DND-41 (cell line): ENCODE results near the gene TMEM269.

ENCODE experiments used
- ATAC-seq: fragments of 200-7000 bp; cut with Tn5 transposase; 3 replicates; pipeline ENCODE4 v1.9.1; 2021; ENCODE audit warnings: low read depth; ENCODE audit not compliant: insufficient read depth
- DNase-seq: peaks from one replicate; pipeline ENCODE4 v3.0.0-alpha.2; 2020
- H2AFZ ChIP-seq: 2 replicates; pipeline ENCODE4 v1.6.0; 2012; ENCODE audit warnings: low read depth, low read length
- H3K27ac ChIP-seq: 2 replicates; pipeline ENCODE4 v1.5.1; 2012; ENCODE audit warnings: low read length, inconsistent platforms
- H3K27me3 ChIP-seq: fragments of 200-600 bp; sonication (generic); 2 replicates; pipeline ENCODE4 v1.6.0; 2012; ENCODE audit warnings: low read length, mild to moderate bottlenecking, inconsistent platforms; ENCODE audit not compliant: insufficient read depth, poor library complexity
- H3K36me3 ChIP-seq: 2 replicates; pipeline ENCODE4 v1.5.1; 2012; ENCODE audit warnings: low read length, inconsistent platforms; ENCODE audit not compliant: insufficient read depth
- H3K4me1 ChIP-seq: 2 replicates; pipeline ENCODE4 v1.5.1; 2012; ENCODE audit warnings: mild to moderate bottlenecking, low read length; ENCODE audit not compliant: insufficient read depth
- H3K4me2 ChIP-seq: 2 replicates; pipeline ENCODE4 v1.6.0; 2012; ENCODE audit warnings: mild to moderate bottlenecking, moderate library complexity, low read length, inconsistent platforms; ENCODE audit not compliant: insufficient read depth
- H3K4me3 ChIP-seq, 2 experiments: fragments of 200-600 bp in 1 of 2; shearing (Covaris generic) in 1 of 2; 2 replicates each; pipeline ENCODE4 v1.5.1; 2012 to 2016; ENCODE audit warnings: inconsistent platforms in 2 of 2, low read length in 2 of 2, mild to moderate bottlenecking in 2 of 2, low read depth in 1 of 2, moderate library complexity in 1 of 2
- H3K79me2 ChIP-seq: 2 replicates; pipeline ENCODE4 v1.6.0; 2012; ENCODE audit warnings: low read length, inconsistent platforms; ENCODE audit not compliant: insufficient read depth
- H3K9ac ChIP-seq: 2 replicates; pipeline ENCODE4 v1.6.0; 2012; ENCODE audit warnings: low read depth, mild to moderate bottlenecking, inconsistent platforms, low read length, moderate library complexity
- H3K9me3 ChIP-seq: 2 replicates; pipeline ENCODE4 v1.5.1; 2012; ENCODE audit warnings: low read length, moderate library complexity, mild to moderate bottlenecking, inconsistent platforms; ENCODE audit not compliant: insufficient read depth, severe bottlenecking
- H4K20me1 ChIP-seq: 2 replicates; pipeline ENCODE4 v1.6.0; 2012; ENCODE audit warnings: low read length; ENCODE audit not compliant: insufficient read depth
- EZH2 ChIP-seq: IDR thresholded peaks from 3 replicates; pipeline ENCODE4 v1.6.1; 2012; ENCODE audit warnings: borderline replicate concordance, low read depth, mild to moderate bottlenecking, moderate library complexity, low read length, inconsistent platforms; ENCODE audit not compliant: severe bottlenecking
- TF ChIP-seq, protein P1 (sequence below): IDR thresholded peaks from 2 replicates; pipeline ENCODE4 v1.5.1; 2012; ENCODE audit warnings: borderline replicate concordance, low read length, moderate library complexity, mild to moderate bottlenecking; ENCODE audit not compliant: poor library complexity, severe bottlenecking; ENCODE audit errors: extremely low read depth

TMEM269 gene

DNA sequence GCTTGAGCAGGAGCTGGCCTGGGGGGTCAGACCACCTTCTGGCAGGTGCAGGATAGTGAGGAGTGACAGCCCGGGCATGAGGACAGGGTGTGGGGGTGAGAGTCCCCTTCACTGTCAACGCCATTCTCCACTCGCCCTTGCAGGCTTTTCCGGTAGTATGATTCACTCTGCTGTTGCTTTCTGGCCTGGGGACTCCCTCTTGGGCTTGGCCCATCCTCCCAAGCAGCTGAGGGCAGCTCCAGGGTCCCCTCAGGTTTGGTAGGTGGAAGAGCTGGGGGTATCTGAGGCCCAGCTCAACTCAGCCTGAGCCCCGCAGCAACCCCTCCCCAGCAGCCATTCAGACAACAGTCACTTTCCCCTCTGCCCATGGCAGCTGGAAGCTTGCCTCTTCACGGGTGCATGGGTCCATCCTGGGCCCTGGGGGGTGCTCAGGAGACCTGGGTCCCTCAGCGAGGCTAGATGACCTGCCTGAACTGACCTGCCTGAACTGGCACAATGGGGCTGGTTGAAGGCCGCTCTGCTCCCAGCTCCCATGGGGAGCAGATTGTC is 46.0 kb upstream of the TMEM269 start:
- DNase-seq (no peak), ATAC-seq (no peak)
- Histone ChIP-seq H3K79me2 (no peaks in the 10 kb centered on the region), H4K20me1 (no peaks in the 10 kb centered on the region), H3K36me3 (no peaks in the 10 kb centered on the region), H3K9ac (no peak overlapping the region), H3K4me2 (no peak overlapping the region), H3K27ac (no peak overlapping the region), H2AFZ (no peak overlapping the region), H3K27me3 (no peaks in the 10 kb centered on the region), H3K4me3 (no peak overlapping the region), H3K9me3 (no peaks in the 10 kb centered on the region), H3K4me1 (no peaks in the 10 kb centered on the region)
- no peak for TF ChIP-seq EZH2
- TF ChIP-seq, protein P1, sequence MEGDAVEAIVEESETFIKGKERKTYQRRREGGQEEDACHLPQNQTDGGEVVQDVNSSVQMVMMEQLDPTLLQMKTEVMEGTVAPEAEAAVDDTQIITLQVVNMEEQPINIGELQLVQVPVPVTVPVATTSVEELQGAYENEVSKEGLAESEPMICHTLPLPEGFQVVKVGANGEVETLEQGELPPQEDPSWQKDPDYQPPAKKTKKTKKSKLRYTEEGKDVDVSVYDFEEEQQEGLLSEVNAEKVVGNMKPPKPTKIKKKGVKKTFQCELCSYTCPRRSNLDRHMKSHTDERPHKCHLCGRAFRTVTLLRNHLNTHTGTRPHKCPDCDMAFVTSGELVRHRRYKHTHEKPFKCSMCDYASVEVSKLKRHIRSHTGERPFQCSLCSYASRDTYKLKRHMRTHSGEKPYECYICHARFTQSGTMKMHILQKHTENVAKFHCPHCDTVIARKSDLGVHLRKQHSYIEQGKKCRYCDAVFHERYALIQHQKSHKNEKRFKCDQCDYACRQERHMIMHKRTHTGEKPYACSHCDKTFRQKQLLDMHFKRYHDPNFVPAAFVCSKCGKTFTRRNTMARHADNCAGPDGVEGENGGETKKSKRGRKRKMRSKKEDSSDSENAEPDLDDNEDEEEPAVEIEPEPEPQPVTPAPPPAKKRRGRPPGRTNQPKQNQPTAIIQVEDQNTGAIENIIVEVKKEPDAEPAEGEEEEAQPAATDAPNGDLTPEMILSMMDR = no peak

DNA sequence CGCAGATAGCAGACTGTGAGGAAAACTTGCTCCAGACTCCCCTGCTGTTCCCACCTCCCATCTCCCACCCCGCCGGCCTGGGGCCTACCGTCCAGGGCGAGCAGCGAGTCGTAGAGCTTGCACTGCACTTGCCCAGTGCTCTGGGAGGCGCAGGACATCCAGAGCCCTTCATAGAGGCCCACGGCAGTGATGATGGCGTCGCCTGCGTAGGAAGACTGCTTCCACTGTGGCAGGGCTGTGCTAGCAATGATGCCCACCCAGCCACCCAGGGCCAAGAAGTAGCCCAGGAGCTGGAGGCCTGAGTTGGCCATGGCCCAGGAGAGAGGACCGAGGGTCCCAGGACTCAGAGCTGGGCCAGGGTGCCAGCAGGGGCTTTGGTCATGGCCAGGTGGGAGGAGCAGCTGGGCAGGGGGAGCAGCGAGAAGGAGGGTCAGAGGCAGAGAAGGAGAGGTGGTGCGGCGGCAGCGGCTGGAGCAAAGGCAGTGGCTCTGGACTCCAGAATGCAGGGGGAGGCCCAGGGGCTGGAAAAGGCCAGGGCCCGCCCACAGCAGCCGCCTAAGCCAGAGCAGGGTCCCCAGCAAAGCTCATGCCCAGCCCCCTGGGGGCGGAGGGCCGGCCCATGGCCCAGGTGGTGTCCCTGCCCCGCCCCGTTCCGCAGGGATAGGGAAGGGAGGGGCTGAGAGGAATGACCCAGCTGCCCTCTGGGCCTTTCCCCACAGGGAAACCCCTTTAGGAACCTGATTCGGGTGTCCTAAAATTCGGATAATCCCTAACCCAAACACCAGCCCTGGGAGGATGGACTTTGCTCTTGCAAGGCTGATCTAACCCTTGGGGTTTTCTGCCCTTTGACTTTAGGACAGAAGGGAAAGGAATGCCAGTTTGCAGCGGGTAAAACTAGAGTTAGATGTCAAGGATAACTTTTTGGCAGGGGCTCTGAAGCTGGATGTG is 44.8 kb upstream of the TMEM269 start, which contains the start of gene CLDN19:
Gene CLDN19 (minus strand): TSS at position 484 of the 948 bp plus-strand sequence. CDS start 173 bp downstream, at position 311.
- no peaks in the 10 kb centered on the region for H3K27me3 ChIP-seq
- H3K9me3 ChIP-seq = no peaks in the 10 kb centered on the region
- H3K79me2 ChIP-seq = no peaks in the 10 kb centered on the region
- no peak within 1 kb of the TSS for H3K27ac ChIP-seq
- no peak within 1 kb of the TSS for H3K9ac ChIP-seq
- DNase-seq (no peak), ATAC-seq (no peak)
- no peak within 1 kb of the TSS for H2AFZ ChIP-seq
- no peaks in the 10 kb centered on the region for H4K20me1 ChIP-seq
- no peak within 1 kb of the TSS for H3K4me3 ChIP-seq
- no peak within 1 kb of the TSS for H3K4me2 ChIP-seq
- TF ChIP-seq EZH2 = no peak
- TF ChIP-seq, protein P1 = no peak
- H3K36me3 ChIP-seq = no peaks in the 10 kb centered on the region
- no peaks in the 10 kb centered on the region for H3K4me1 ChIP-seq

DNA sequence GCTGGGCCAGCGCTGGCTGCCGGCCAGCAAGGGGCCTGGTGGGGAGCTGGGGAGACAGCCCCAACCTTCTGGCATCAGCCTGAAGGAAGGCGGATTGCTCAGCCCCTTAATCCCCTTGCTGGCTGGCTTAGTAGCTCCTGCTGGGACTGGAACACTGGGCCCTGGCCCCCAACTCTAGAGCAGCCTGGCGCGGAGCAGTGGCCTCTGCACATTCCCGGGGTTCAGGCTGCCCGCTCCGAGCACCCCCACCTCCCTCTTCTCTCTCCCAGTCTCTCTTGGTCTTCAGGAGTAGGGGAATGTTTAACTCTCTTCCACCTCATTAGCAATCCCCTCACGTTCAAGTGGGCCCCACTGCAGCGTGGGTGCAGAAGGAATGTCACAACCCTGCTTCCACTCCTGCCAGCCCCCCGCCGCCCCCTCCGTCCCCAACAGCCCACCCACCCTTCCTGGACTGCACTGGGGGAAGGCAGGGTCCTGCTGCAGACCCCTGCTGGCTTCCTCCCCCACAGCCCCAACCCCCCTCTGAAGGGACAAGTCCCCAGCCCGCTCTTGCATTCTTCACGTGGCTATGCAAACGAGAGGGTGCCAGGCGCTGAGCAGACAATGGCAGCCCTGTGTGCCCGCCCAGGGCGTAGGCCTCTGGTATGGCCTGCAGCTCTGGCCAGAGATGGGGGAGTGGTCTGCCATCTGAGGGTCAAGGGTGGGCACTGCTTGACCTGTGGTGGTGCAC is 43.8 kb upstream of the TMEM269 start:
- TF ChIP-seq, protein P1 = no peak
- TF ChIP-seq EZH2 = no peak
- H3K9ac ChIP-seq = no peak overlapping the region
- no peaks in the 10 kb centered on the region for H3K9me3 ChIP-seq
- H3K4me1 ChIP-seq = no peaks in the 10 kb centered on the region
- H3K27me3 ChIP-seq = no peaks in the 10 kb centered on the region
- H3K79me2 ChIP-seq = no peaks in the 10 kb centered on the region
- H3K36me3 ChIP-seq = peaks cover 7% of the 10 kb centered on the region
- DNase-seq (no peak), ATAC-seq (no peak)
- no peak overlapping the region for H3K4me2 ChIP-seq
- no peaks in the 10 kb centered on the region for H4K20me1 ChIP-seq
- H3K4me3 ChIP-seq = no peak overlapping the region
- H3K27ac ChIP-seq = no peak overlapping the region
- no peak overlapping the region for H2AFZ ChIP-seq
